Subcutaneous adipose tissue (tissue), 4 donors: ENCODE data around the gene KLF7. TPM values are rescaled to one million over a fixed set of nuclear protein-coding genes. Genes with fewer than 3 reads are reported as not detected.

Experiments
- CTCF ChIP-seq: fragments of 450-650 bp; IDR thresholded peaks from one replicate; pipeline ENCODE4 v1.5.1; 2016; ENCODE audit warnings: low read depth, mild to moderate bottlenecking, control low read depth, antibody characterized with exemption, moderate library complexity
- total RNA-seq, 4 donors: library from RNA; depleted of rRNA; stranded (reverse); fragments of >200 nt; gene quantifications; one replicate each; pipeline ENCODE4 v1.1.0, GENCODE V29; 2016

KLF7 gene
- total RNA-seq, 4 donors from 2014 or later = 25.7 to 34.1 (median 28.7) TPM

- TF ChIP-seq CTCF = no peak
Measured at GRCh38 chr2:207112785-207113184, 53.0 kb downstream of the KLF7 start.

- no peak for TF ChIP-seq CTCF
Measured at GRCh38 chr2:207112383-207112782, 53.4 kb downstream of the KLF7 start.

GRCh38 chr2:207111757-207112156 is 54.0 kb downstream of the KLF7 start:
- TF ChIP-seq CTCF = no peak

- TF ChIP-seq CTCF = no peak
Measured at GRCh38 chr2:207110715-207111114, 55.0 kb downstream of the KLF7 start.

GRCh38 chr2:207110310-207110709 is 55.4 kb downstream of the KLF7 start:
- TF ChIP-seq CTCF = no peak

- no peak for TF ChIP-seq CTCF
Measured at GRCh38 chr2:207109768-207110167, 56.0 kb downstream of the KLF7 start.

- no peak for TF ChIP-seq CTCF
Measured at GRCh38 chr2:207108440-207108839, 57.3 kb downstream of the KLF7 start.
